HG02970 (cell line): ENCODE measurements around the gene CYCS.

ENCODE experiments used
- ATAC-seq: cut with Tn5 transposase; IDR thresholded peaks from one replicate; pipeline ENCODE4 v1.9.1; 2021; ENCODE audit warnings: mild to moderate bottlenecking, moderate library complexity, moderate number of reproducible peaks; ENCODE audit not compliant: unreplicated experiment, low FRiP score

Gene CYCS

DNA sequence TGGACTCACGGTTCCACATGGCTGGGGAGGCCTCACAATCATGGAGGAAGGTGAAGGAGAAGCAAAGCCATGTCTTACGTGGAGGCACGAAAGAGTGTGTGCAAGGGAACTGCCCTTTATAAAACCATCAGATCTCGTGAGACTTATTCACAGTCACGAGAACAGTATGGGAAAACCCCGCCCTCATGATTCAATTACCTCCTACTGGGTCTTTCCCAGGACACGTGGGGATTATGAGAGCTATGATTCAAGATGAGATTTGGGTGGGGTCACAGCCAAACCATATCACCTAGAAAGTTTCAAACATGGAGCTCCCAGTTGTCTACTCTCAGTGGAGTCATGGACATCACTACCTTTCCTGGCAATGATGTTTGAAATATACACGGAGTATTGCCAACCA lies 49.6 kb downstream of the CYCS start:
- ATAC-seq: no peak

- ATAC-seq: no peak
Measured at GRCh38 chr7:25073451-25073850, 51.6 kb downstream of the CYCS start.
